H1 (cell line): Measurements from ENCODE around the gene SLAMF1. TPM values are rescaled to one million over a fixed set of nuclear protein-coding genes. Genes with fewer than 3 reads are reported as not detected.

ENCODE experiments used
- CTCF ChIA-PET: fragments of 300-600 bp; sonication (Branson Sonifier 250); formaldehyde crosslinking; loops from one replicate; lab custom pipeline; 2021; ENCODE audit not compliant: partially characterized antibody; lab: Charles Lee
- POLR2A ChIA-PET: fragments of 300-600 bp; sonication (Branson Sonifier 250); formaldehyde crosslinking; loops from one replicate; lab custom pipeline; 2021; ENCODE audit warnings: inconsistent platforms; ENCODE audit not compliant: partially characterized antibody; lab: Charles Lee
- DNase-seq, 2 experiments: peaks; one replicate each; pipeline versions ENCODE4 v3.0.0 to v3.0.0-alpha.2; 2010 to 2022; ENCODE audit warnings: low spot score in 2 of 2, low read depth in 1 of 2, mixed read lengths in 1 of 2
- FAIRE-seq: peaks from 2 replicates; lab custom pipeline; 2011; peaks lifted over from hg19 to GRCh38; lab: Jason Lieb, UNC
- H2AFZ ChIP-seq: 2 replicates; pipeline ENCODE4 v1.8.1; 2012; ENCODE audit warnings: low read length, inconsistent platforms
- H2AK5ac ChIP-seq: 2 replicates; pipeline ENCODE4 v1.6.1; 2013; ENCODE audit warnings: low read depth, low read length
- H2BK120ac ChIP-seq: replicated peaks from 2 replicates; pipeline ENCODE3; 2013; ENCODE audit warnings: low read depth, low read length, inconsistent platforms
- H2BK12ac ChIP-seq: 2 replicates; pipeline ENCODE4 v1.6.1; 2013; ENCODE audit warnings: low read depth, low read length
- H2BK15ac ChIP-seq: 2 replicates; pipeline ENCODE4 v1.6.1; 2013; ENCODE audit warnings: low read length
- H2BK20ac ChIP-seq: 2 replicates; pipeline ENCODE4 v1.6.1; 2013; ENCODE audit warnings: low read length
- H2BK5ac ChIP-seq: 2 replicates; pipeline ENCODE4 v1.6.1; 2013; ENCODE audit warnings: low read depth, low read length
- H3K14ac ChIP-seq: 2 replicates; pipeline ENCODE4 v1.6.1; 2013; ENCODE audit warnings: inconsistent platforms; ENCODE audit not compliant: insufficient read length
- H3K18ac ChIP-seq: 2 replicates; pipeline ENCODE4 v1.6.1; 2013; ENCODE audit warnings: low read length; ENCODE audit errors: extremely low read depth
- H3K23ac ChIP-seq: 2 replicates; pipeline ENCODE4 v1.6.1; 2013; ENCODE audit warnings: inconsistent platforms; ENCODE audit not compliant: insufficient read length
- H3K23me2 ChIP-seq: 2 replicates; pipeline ENCODE4 v1.6.1; 2013; ENCODE audit warnings: low read depth, low read length
- H3K27ac ChIP-seq: 2 replicates; pipeline ENCODE4 v1.6.1; 2011; ENCODE audit warnings: low read depth, low read length, inconsistent platforms
- H3K27me3 ChIP-seq, 4 experiments: replicated peaks in 1 of 4; 1 replicate in 1 of 4; 2 replicates in 3 of 4; pipeline versions ENCODE4 v1.6.1 to v1.8.1; 2011 to 2013; ENCODE audit warnings: low read length in 3 of 4, mild to moderate bottlenecking in 3 of 4, inconsistent platforms in 2 of 4, mixed read lengths in 2 of 4, moderate library complexity in 1 of 4; ENCODE audit not compliant: control insufficient read depth in 3 of 4, insufficient read depth in 3 of 4; ENCODE audit errors: extremely low read depth in 1 of 4
- H3K36me3 ChIP-seq, 4 experiments: 2 replicates each; pipeline versions ENCODE4 v1.6.1 to v1.8.1; 2011 to 2013; ENCODE audit warnings: mild to moderate bottlenecking in 4 of 4, low read length in 3 of 4, moderate library complexity in 2 of 4, control low read depth in 1 of 4, inconsistent platforms in 1 of 4; ENCODE audit not compliant: insufficient read depth in 4 of 4, control insufficient read depth in 2 of 4
- H3K4ac ChIP-seq: replicated peaks from 2 replicates; pipeline ENCODE3; 2013; ENCODE audit warnings: low read length, low read depth, mixed read lengths, inconsistent platforms; ENCODE audit not compliant: insufficient read length
- H3K4me1 ChIP-seq, 4 experiments: replicated peaks in 1 of 4; 1 replicate in 1 of 4; 2 replicates in 3 of 4; pipeline versions ENCODE4 v1.6.1 to v1.8.1; 2011 to 2013; ENCODE audit warnings: low read length in 3 of 4, inconsistent platforms in 2 of 4, mixed read lengths in 1 of 4; ENCODE audit not compliant: insufficient read depth in 4 of 4, control insufficient read depth in 3 of 4
- H3K4me2 ChIP-seq, 2 experiments: 2 replicates each; pipeline versions ENCODE4 v1.6.1 to v1.8.1; 2011 to 2013; ENCODE audit warnings: low read depth in 2 of 2, low read length in 2 of 2, control low read depth in 1 of 2, inconsistent platforms in 1 of 2, mild to moderate bottlenecking in 1 of 2; ENCODE audit not compliant: insufficient read depth in 1 of 2
- H3K4me3 ChIP-seq, 4 experiments: fragments of 200-600, 300-600 bp in 1 of 4; sonication (generic), shearing (Covaris generic), sonication (Bioruptor Twin) in 1 of 4; 2 replicates each; pipeline versions ENCODE4 v1.5.1 to v1.8.1; 2011 to 2016; ENCODE audit warnings: low read length in 4 of 4, low read depth in 3 of 4, control low read depth in 2 of 4, inconsistent platforms in 2 of 4, mild to moderate bottlenecking in 2 of 4, mixed read lengths in 1 of 4, moderate library complexity in 1 of 4; ENCODE audit not compliant: insufficient read depth in 2 of 4; ENCODE audit errors: extremely low read depth in 1 of 4
- H3K56ac ChIP-seq: replicated peaks from 2 replicates; pipeline ENCODE3; 2013; ENCODE audit warnings: low read depth, mild to moderate bottlenecking, mixed read lengths, low read length, inconsistent platforms; ENCODE audit not compliant: insufficient read length
- H3K79me1 ChIP-seq: 2 replicates; pipeline ENCODE4 v1.6.1; 2013; ENCODE audit warnings: low read depth, low read length, control low read depth
- H3K79me2 ChIP-seq, 2 experiments: 2 replicates each; pipeline versions ENCODE4 v1.6.1 to v1.8.1; 2012 to 2013; ENCODE audit warnings: low read length in 2 of 2, mild to moderate bottlenecking in 2 of 2, inconsistent platforms in 1 of 2; ENCODE audit not compliant: insufficient read depth in 2 of 2, control insufficient read depth in 1 of 2
- H3K9ac ChIP-seq, 4 experiments: replicated peaks in 1 of 4; 1 replicate in 1 of 4; 2 replicates in 3 of 4; pipeline versions ENCODE4 v1.6.1 to v1.8.1; 2011 to 2013; ENCODE audit warnings: low read depth in 3 of 4, low read length in 3 of 4, control low read depth in 2 of 4, mild to moderate bottlenecking in 2 of 4, moderate library complexity in 2 of 4, inconsistent platforms in 1 of 4; ENCODE audit errors: extremely low read depth in 1 of 4
- H3K9me3 ChIP-seq, 2 experiments: 2 replicates each; pipeline versions ENCODE4 v1.6.1 to v1.8.1; 2012 to 2013; ENCODE audit warnings: mild to moderate bottlenecking in 2 of 2, moderate library complexity in 2 of 2, control low read depth in 1 of 2, inconsistent platforms in 1 of 2, low read depth in 1 of 2, low read length in 1 of 2, mixed read lengths in 1 of 2; ENCODE audit not compliant: insufficient read depth in 2 of 2
- H4K20me1 ChIP-seq, 2 experiments: replicated peaks in 1 of 2; 2 replicates each; pipeline versions ENCODE3 to v1.8.1; 2011 to 2013; ENCODE audit warnings: inconsistent platforms in 2 of 2, low read length in 2 of 2, mild to moderate bottlenecking in 1 of 2; ENCODE audit not compliant: insufficient read depth in 2 of 2, control insufficient read depth in 1 of 2
- H4K5ac ChIP-seq: 2 replicates; pipeline ENCODE4 v1.6.1; 2013; ENCODE audit warnings: low read length, low read depth, mixed read lengths, inconsistent platforms; ENCODE audit not compliant: insufficient read length
- H4K8ac ChIP-seq: 2 replicates; pipeline ENCODE4 v1.8.0; 2013; ENCODE audit warnings: mild to moderate bottlenecking, moderate library complexity, low read length, inconsistent platforms; ENCODE audit not compliant: insufficient read depth; ENCODE audit errors: extremely low read depth
- H4K91ac ChIP-seq: replicated peaks from 2 replicates; pipeline ENCODE3; 2013; ENCODE audit warnings: low read length, mixed read lengths, inconsistent platforms; ENCODE audit not compliant: insufficient read length
- CEBPB ChIP-seq: IDR thresholded peaks from 2 replicates; pipeline ENCODE4 v1.6.1; 2012; ENCODE audit warnings: low read depth, low read length
- EGR1 ChIP-seq: IDR thresholded peaks from 2 replicates; pipeline ENCODE4 v1.6.1; 2011; ENCODE audit warnings: low read depth, low read length, borderline replicate concordance
- EP300 ChIP-seq, 2 experiments: IDR thresholded peaks; 1 replicate in 1 of 2; 2 replicates in 1 of 2; pipeline ENCODE4 v1.6.1; 2011 to 2012; ENCODE audit warnings: low read depth in 2 of 2, low read length in 2 of 2, mild to moderate bottlenecking in 2 of 2, borderline replicate concordance in 1 of 2, inconsistent platforms in 1 of 2, moderate library complexity in 1 of 2
- HDAC2 ChIP-seq, 2 experiments: fragments of 300-600 bp in 1 of 2; sonication (generic) in 1 of 2; IDR thresholded peaks; 2 replicates each; pipeline ENCODE4 v1.6.1; 2011 to 2012; ENCODE audit warnings: low read depth in 2 of 2, low read length in 2 of 2, mild to moderate bottlenecking in 2 of 2, moderate library complexity in 2 of 2, borderline replicate concordance in 1 of 2, inconsistent platforms in 1 of 2
- POLR2A ChIP-seq, 2 experiments: IDR thresholded peaks; 1 replicate in 1 of 2; 2 replicates in 1 of 2; pipeline ENCODE4 v1.6.1; 2011; ENCODE audit warnings: low read depth in 2 of 2, low read length in 2 of 2, mild to moderate bottlenecking in 2 of 2; ENCODE audit errors: control extremely low read depth in 1 of 2
- POU5F1 ChIP-seq: IDR thresholded peaks from 2 replicates; pipeline ENCODE4 v1.6.1; 2011; ENCODE audit warnings: low read depth, mild to moderate bottlenecking, low read length, moderate library complexity
- RBBP5 ChIP-seq: IDR thresholded peaks from 2 replicates; pipeline ENCODE4 v1.7.1; 2012; ENCODE audit warnings: low read depth, mild to moderate bottlenecking, inconsistent platforms, low read length, moderate library complexity, borderline replicate concordance
- RXRA ChIP-seq: IDR thresholded peaks from 2 replicates; pipeline ENCODE4 v1.6.1; 2011; ENCODE audit warnings: low read depth, mild to moderate bottlenecking, low read length, moderate library complexity; ENCODE audit not compliant: insufficient read depth
- SAP30 ChIP-seq: fragments of 300-600 bp; sonication (generic); IDR thresholded peaks from 2 replicates; pipeline ENCODE4 v1.7.1; 2012; ENCODE audit warnings: low read length, moderate library complexity, mild to moderate bottlenecking, inconsistent platforms; ENCODE audit not compliant: insufficient read depth, insufficient replicate concordance
- TEAD4 ChIP-seq: IDR thresholded peaks from 2 replicates; pipeline ENCODE4 v1.6.1; 2012; ENCODE audit warnings: low read depth, low read length, inconsistent platforms, mixed read lengths
- WGBS, 2 experiments: shearing (Covaris generic) in 1 of 2; methylation state at CpG; one replicate each; pipeline versions ENCODE4 v1.1.6 to v1.1.7; 2013 to 2015; ENCODE audit warnings: low lambda C conversion rate in 2 of 2, mixed read lengths in 2 of 2, inconsistent platforms in 1 of 2, low coverage in 1 of 2, missing lambda C conversion rate in 1 of 2; ENCODE audit not compliant: insufficient replicate concordance in 2 of 2, insufficient coverage in 1 of 2, insufficient read length in 1 of 2; ENCODE audit errors: extremely low coverage in 1 of 2, missing lambda C conversion rate in 1 of 2; 5-methylcytosine and 5-hydroxymethylcytosine counted together
- polyA plus RNA-seq, 7 experiments: library from polyadenylated mRNA; depleted of rRNA in 3 of 7; stranded (reverse) in 5 of 7; unstranded in 2 of 7; fragments of >200 nt in 5 of 7; fragments of 200-250 nt in 2 of 7; gene quantifications; 1 replicate in 5 of 7; 2 replicates in 1 of 7; 4 replicates in 1 of 7; pipeline versions ENCODE4 v1.2.1 to v1.2.3, GENCODE V29; 2011 to 2013; ENCODE audit warnings: missing spikeins in 2 of 7, mixed read lengths in 2 of 7
- total RNA-seq: library from RNA; stranded (reverse); fragmentation: NEBNext Ultra II Directional; extraction: Animal tissue kit (Norgen Biotek cat#: 25700); gene quantifications from 2 replicates; pipeline ENCODE4 v1.2.1, GENCODE V29; 2021
- TF ChIP-seq, protein P1 (sequence below): IDR thresholded peaks from 2 replicates; pipeline ENCODE4 v1.6.1; 2012; ENCODE audit warnings: low read length, inconsistent platforms
- TF ChIP-seq, protein P2 (sequence below): IDR thresholded peaks from 2 replicates; pipeline ENCODE4 v1.6.1; 2011; ENCODE audit warnings: low read depth, mild to moderate bottlenecking, low read length; ENCODE audit not compliant: insufficient read depth

Gene SLAMF1
- total and polyA plus RNA-seq, 2 of the 8 experiments (the other 6 are each of a cell fraction or from before 2014, with no cell fraction given) = not detected

DNA sequence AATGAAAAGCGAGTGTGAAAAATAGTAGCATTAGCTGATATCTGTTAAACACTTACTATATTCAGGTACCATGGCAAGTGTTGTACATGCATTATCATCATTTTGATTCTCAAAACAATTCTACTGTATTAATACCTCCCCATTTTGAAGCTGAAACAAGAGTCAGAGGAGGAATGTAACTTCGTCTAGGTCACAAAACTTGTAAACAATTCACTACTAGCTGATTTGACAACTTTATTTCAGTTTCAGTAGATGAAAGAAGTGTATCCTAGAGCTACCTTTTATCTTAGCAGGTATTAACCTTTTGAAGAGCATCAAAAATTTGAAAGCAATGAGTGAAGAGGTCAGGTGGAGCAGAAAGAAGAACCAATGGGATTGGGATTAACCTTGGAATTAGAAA, 69.2 kb downstream of the SLAMF1 start:
- no peaks in the 10 kb centered on the region for H3K9me3 ChIP-seq
- H4K8ac ChIP-seq = no peak overlapping the region
- H2BK5ac ChIP-seq = no peak overlapping the region
- no peak overlapping the region for H3K4me3 ChIP-seq
- H2AFZ ChIP-seq = no peak overlapping the region
- H3K27ac ChIP-seq = no peak overlapping the region
- H3K23me2 ChIP-seq = no peaks in the 10 kb centered on the region
- ChIA-PET CTCF (interaction anchor here (1.2 kb wide), 3 partner anchors 13 to 126 kb away, joined by 3 read pairs; no protein-coding TSS in a partner anchor), POLR2A (no interaction called here)
- no peak for DNase-seq
- no peak overlapping the region for H2AK5ac ChIP-seq
- no peak overlapping the region for H2BK20ac ChIP-seq
- no peak for FAIRE-seq
- no peak overlapping the region for H2BK12ac ChIP-seq
- 81% methylated on average over 2 of the region's 2 CpGs; no CpG with 5 or more reads in 1 of the 2 experiments for WGBS, 2 experiments
- H2BK120ac ChIP-seq = no peak overlapping the region
- H3K36me3 ChIP-seq = no peaks in the 10 kb centered on the region
- no peaks in the 10 kb centered on the region for H3K79me2 ChIP-seq
- no peak overlapping the region for H4K5ac ChIP-seq
- no peak overlapping the region for H2BK15ac ChIP-seq
- H3K23ac ChIP-seq = no peak overlapping the region
- no peak overlapping the region for H3K4me2 ChIP-seq
- no peak overlapping the region for H4K91ac ChIP-seq
- H4K20me1 ChIP-seq = no peaks in the 10 kb centered on the region
- no peaks in the 10 kb centered on the region for H3K27me3 ChIP-seq
- no peak overlapping the region for H3K9ac ChIP-seq
- no peak overlapping the region for H3K56ac ChIP-seq
- H3K4ac ChIP-seq = no peak overlapping the region
- no peaks in the 10 kb centered on the region for H3K4me1 ChIP-seq
- H3K14ac ChIP-seq = no peak overlapping the region
- no peak overlapping the region for H3K18ac ChIP-seq
- H3K79me1 ChIP-seq = no peaks in the 10 kb centered on the region
- TF ChIP-seq SAP30 (no peak), CEBPB (no peak), EP300 (IDR thresholded peaks at IDR 0.05; ENCODE audit: borderline replicate concordance in 1 of 2, low read depth in 2 of 2, low read length in 2 of 2) (no peak), RXRA (no peak), POU5F1 (no peak), RBBP5 (no peak), HDAC2 (IDR thresholded peaks at IDR 0.05; ENCODE audit: borderline replicate concordance in 1 of 2, low read depth in 2 of 2, low read length in 2 of 2) (no peak), TEAD4 (no peak), EGR1 (no peak), POLR2A (IDR thresholded peaks at IDR 0.05; ENCODE audit: control extremely low read depth in 1 of 2, low read depth in 2 of 2, low read length in 2 of 2) (no peak)
- TF ChIP-seq, protein P1, sequence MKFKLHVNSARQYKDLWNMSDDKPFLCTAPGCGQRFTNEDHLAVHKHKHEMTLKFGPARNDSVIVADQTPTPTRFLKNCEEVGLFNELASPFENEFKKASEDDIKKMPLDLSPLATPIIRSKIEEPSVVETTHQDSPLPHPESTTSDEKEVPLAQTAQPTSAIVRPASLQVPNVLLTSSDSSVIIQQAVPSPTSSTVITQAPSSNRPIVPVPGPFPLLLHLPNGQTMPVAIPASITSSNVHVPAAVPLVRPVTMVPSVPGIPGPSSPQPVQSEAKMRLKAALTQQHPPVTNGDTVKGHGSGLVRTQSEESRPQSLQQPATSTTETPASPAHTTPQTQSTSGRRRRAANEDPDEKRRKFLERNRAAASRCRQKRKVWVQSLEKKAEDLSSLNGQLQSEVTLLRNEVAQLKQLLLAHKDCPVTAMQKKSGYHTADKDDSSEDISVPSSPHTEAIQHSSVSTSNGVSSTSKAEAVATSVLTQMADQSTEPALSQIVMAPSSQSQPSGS = no peak
- TF ChIP-seq, protein P2, sequence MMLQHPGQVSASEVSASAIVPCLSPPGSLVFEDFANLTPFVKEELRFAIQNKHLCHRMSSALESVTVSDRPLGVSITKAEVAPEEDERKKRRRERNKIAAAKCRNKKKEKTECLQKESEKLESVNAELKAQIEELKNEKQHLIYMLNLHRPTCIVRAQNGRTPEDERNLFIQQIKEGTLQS = no peak
